GM21447 (cell line): ENCODE data around the gene TRAPPC8.
"Not testable (repeated sequence)": the region's sequence is repeated elsewhere in the genome, so short reads cannot be mapped to it uniquely, and the experiment has no call there.

Experiments used
- ATAC-seq: cut with Tn5 transposase; IDR thresholded peaks from one replicate; pipeline ENCODE4 v1.9.1; 2021; ENCODE audit not compliant: unreplicated experiment

TRAPPC8 gene

GRCh38 chr18:31876707-31877106, 66.2 kb downstream of the TRAPPC8 start:
- no peak for ATAC-seq

- no peak for ATAC-seq
These were observed 67.6 kb downstream of the TRAPPC8 start for GRCh38 chr18:31875301-31875700.

- ATAC-seq, result no peak
These were observed 79.8 kb downstream of the TRAPPC8 start for GRCh38 chr18:31863103-31863502.

- ATAC-seq, result no peak
These were observed 82.4 kb downstream of the TRAPPC8 start for GRCh38 chr18:31860488-31860887.

- no peak for ATAC-seq
These were observed 85.3 kb downstream of the TRAPPC8 start for GRCh38 chr18:31857526-31858106.

- no peak for ATAC-seq
These were observed 92.1 kb downstream of the TRAPPC8 start for GRCh38 chr18:31850844-31851243.

GRCh38 chr18:31840499-31840898, 102.4 kb downstream of the TRAPPC8 start:
- ATAC-seq, result no peak

GRCh38 chr18:31837879-31838278, 105.0 kb downstream of the TRAPPC8 start:
- no peak for ATAC-seq

GRCh38 chr18:31835528-31836133, 107.3 kb downstream of the TRAPPC8 start:
- ATAC-seq, result no peak

- no peak for ATAC-seq
These were observed 111.0 kb downstream of the TRAPPC8 start for GRCh38 chr18:31831903-31832302.

GRCh38 chr18:31830686-31831085, 112.2 kb downstream of the TRAPPC8 start:
- no peak for ATAC-seq

- ATAC-seq, result no peak
These were observed 114.3 kb downstream of the TRAPPC8 start for GRCh38 chr18:31828613-31829012.

GRCh38 chr18:31826673-31827325, 116.1 kb downstream of the TRAPPC8 start:
- not testable (repeated sequence) for ATAC-seq

- ATAC-seq, result no peak
These were observed 117.2 kb downstream of the TRAPPC8 start for GRCh38 chr18:31825772-31826171.

GRCh38 chr18:31821545-31822171, 121.3 kb downstream of the TRAPPC8 start:
- no peak for ATAC-seq

GRCh38 chr18:31819925-31820229, 123.1 kb downstream of the TRAPPC8 start:
- ATAC-seq, result no peak

- peak; percentile 69 for ATAC-seq
These were observed 123.6 kb downstream of the TRAPPC8 start for GRCh38 chr18:31819106-31819924.

- no peak for ATAC-seq
These were observed 128.8 kb downstream of the TRAPPC8 start for GRCh38 chr18:31814132-31814531.

GRCh38 chr18:31810336-31811130, 132.4 kb downstream of the TRAPPC8 start:
- not testable (repeated sequence) for ATAC-seq

GRCh38 chr18:31809049-31809448, 133.9 kb downstream of the TRAPPC8 start:
- not testable (repeated sequence) for ATAC-seq
